ENCODE data around the gene FBXL20.

The FBXL20 gene

GRCh38 chr17:39221572-39221971, 179.9 kb downstream of the FBXL20 start (continued):
- TF ChIP-seq PRDM4 (tag by site-specific recombination; IDR thresholded peaks at IDR 0.05) (no peak), ZNF707 (tag by site-specific recombination; IDR thresholded peaks at IDR 0.05) (no peak)

DNA sequence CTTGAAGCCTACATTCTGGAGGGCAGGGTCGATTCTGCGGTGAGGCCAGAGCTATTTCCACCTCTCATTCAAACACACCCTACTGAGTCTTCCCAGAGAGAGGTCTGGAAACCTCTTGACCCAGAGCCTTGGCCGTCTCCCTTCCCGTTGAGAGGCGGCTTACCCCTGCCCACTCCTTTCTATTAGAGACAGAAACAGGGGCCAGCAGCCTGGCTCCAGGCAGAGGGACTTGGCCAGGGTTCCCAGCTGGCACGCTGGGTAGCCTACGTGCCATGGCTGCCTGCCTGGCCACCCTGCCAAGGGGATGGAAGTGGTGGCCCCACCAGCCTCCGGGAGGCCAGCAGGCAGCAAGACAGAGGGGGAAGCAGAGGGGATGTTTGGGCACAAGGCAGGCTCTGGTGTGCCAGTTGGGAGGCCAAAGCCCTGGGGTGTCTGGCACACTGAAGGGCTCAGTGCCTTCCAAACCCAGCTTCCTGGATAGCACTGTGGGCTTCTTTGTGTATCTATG, 181.7 kb downstream of the FBXL20 start:
- H3K4me1 ChIP-seq (ENCODE audit: control insufficient read depth, insufficient read depth, low read length) = no peaks in the 10 kb centered on the region
- H3K27ac ChIP-seq (ENCODE audit: extremely low read depth, low read depth, low read length) = no peak overlapping the region
- no peak overlapping the region for H3K4me3 ChIP-seq (ENCODE audit: low read depth, low read length)
- no peaks in the 10 kb centered on the region for H3K9me3 ChIP-seq (ENCODE audit: control insufficient read depth, insufficient read depth, low read depth, low read length)
- ChIA-PET POLR2A (interaction anchor here (1.3 to 1.7 kb wide), 2 partner anchors 13 to 20 kb away, joined by 4 to 5 read pairs; partner anchors contain the start of gene RPL19), CTCF (interaction anchor here (1.2 to 2.9 kb wide), 3 partner anchors 13 to 16 kb away, joined by 3 to 18 read pairs (median 5); no protein-coding TSS in a partner anchor)
- no peaks in the 10 kb centered on the region for H3K36me3 ChIP-seq (ENCODE audit: control insufficient read depth in 2 of 2, insufficient read depth in 1 of 2, low read length in 2 of 2)
- TF ChIP-seq ZNF518A (tag by site-specific recombination; conservative IDR thresholded peaks at IDR 0.05; ENCODE audit: low read depth) (no peak), ZFP41 (tag by site-specific recombination; IDR thresholded peaks at IDR 0.05; ENCODE audit: borderline replicate concordance) (no peak), ZBTB1 (tag by site-specific recombination; IDR thresholded peaks at IDR 0.05) (no peak), SCRT1 (tag by site-specific recombination; IDR thresholded peaks at IDR 0.05; ENCODE audit: borderline replicate concordance) (no peak), ZNF311 (tag by site-specific recombination; IDR thresholded peaks at IDR 0.05; ENCODE audit: borderline replicate concordance) (no peak), ZNF174 (tag by site-specific recombination; IDR thresholded peaks at IDR 0.05) (no peak), ZNF785 (tag by site-specific recombination; IDR thresholded peaks at IDR 0.05) (no peak)
- TF ChIP-seq, protein P1, sequence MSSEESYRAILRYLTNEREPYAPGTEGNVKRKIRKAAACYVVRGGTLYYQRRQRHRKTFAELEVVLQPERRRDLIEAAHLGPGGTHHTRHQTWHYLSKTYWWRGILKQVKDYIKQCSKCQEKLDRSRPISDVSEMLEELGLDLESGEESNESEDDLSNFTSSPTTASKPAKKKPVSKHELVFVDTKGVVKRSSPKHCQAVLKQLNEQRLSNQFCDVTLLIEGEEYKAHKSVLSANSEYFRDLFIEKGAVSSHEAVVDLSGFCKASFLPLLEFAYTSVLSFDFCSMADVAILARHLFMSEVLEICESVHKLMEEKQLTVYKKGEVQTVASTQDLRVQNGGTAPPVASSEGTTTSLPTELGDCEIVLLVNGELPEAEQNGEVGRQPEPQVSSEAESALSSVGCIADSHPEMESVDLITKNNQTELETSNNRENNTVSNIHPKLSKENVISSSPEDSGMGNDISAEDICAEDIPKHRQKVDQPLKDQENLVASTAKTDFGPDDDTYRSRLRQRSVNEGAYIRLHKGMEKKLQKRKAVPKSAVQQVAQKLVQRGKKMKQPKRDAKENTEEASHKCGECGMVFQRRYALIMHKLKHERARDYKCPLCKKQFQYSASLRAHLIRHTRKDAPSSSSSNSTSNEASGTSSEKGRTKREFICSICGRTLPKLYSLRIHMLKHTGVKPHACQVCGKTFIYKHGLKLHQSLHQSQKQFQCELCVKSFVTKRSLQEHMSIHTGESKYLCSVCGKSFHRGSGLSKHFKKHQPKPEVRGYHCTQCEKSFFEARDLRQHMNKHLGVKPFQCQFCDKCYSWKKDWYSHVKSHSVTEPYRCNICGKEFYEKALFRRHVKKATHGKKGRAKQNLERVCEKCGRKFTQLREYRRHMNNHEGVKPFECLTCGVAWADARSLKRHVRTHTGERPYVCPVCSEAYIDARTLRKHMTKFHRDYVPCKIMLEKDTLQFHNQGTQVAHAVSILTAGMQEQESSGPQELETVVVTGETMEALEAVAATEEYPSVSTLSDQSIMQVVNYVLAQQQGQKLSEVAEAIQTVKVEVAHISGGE (tag by site-specific recombination; conservative IDR thresholded peaks at IDR 0.05; ENCODE audit: low read depth) = no peak

DNA sequence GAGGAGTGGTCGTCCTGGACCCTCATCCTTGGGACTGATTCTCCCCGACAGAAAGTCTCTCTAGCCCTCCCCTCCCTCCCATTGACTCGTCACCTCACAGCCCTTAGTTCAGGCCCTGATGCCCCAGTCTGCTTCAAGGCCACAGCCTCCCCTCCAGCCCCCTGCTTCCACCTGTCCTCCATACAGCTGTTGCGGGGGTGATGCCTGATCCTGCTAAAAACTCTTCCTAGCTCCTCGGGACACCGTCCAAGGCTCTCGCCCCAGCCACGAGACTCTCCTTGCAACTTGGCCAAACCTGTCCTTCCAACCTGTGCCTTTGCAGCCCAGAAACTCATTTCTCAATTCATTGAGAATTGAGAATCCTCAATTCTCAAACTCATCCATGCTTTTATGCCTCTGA, 182.5 kb downstream of the FBXL20 start:
- CTCF ChIA-PET = interaction anchor here (1.2 to 2.9 kb wide), 4 partner anchors 12 to 20 kb away, joined by 3 to 18 read pairs (median 6); no protein-coding TSS in a partner anchor
- Histone ChIP-seq H3K36me3 (ENCODE audit: control insufficient read depth in 2 of 2, insufficient read depth in 1 of 2, low read length in 2 of 2) (no peaks in the 10 kb centered on the region), H3K4me3 (ENCODE audit: low read depth, low read length) (no peak overlapping the region), H3K4me1 (ENCODE audit: control insufficient read depth, insufficient read depth, low read length) (no peaks in the 10 kb centered on the region), H3K27ac (ENCODE audit: extremely low read depth, low read depth, low read length) (no peak overlapping the region), H3K9me3 (ENCODE audit: control insufficient read depth, insufficient read depth, low read depth, low read length) (no peaks in the 10 kb centered on the region)
- TF ChIP-seq ZNF184 (tag by site-specific recombination; IDR thresholded peaks at IDR 0.05) (no peak), TSHZ1 (tag by site-specific recombination; IDR thresholded peaks at IDR 0.05; ENCODE audit: borderline replicate concordance) (no peak), SP7 (tag by site-specific recombination; IDR thresholded peaks at IDR 0.05) (no peak), ZNF350 (tag by site-specific recombination; IDR thresholded peaks at IDR 0.05) (no peak)
- POLR2A ChIA-PET = interaction anchor here (1.3 to 1.7 kb wide), 2 partner anchors 12 to 19 kb away, joined by 4 to 5 read pairs; partner anchors contain the start of gene RPL19

All from HEK293 (cell line).